H9 (cell line): Measurements from ENCODE around the gene NPLOC4. TPM values are rescaled to one million over a fixed set of nuclear protein-coding genes. Genes with fewer than 3 reads are reported as not detected.

Experiments
- DNase-seq: peaks from one replicate; pipeline ENCODE4 v3.0.0-alpha.2; 2017
- H2AFZ ChIP-seq: one replicate; pipeline ENCODE4 v1.6.1; 2013; ENCODE audit warnings: mild to moderate bottlenecking, low read length, control low read depth, moderate library complexity
- H2AK5ac ChIP-seq: 2 replicates; pipeline ENCODE4 v1.6.1; 2013; ENCODE audit warnings: low read length, control low read depth, mixed read lengths; ENCODE audit not compliant: insufficient read length
- H2BK120ac ChIP-seq: one replicate; pipeline ENCODE4 v1.6.1; 2013; ENCODE audit warnings: low read depth, mild to moderate bottlenecking, low read length, control low read depth, inconsistent platforms; ENCODE audit not compliant: poor library complexity, severe bottlenecking
- H2BK12ac ChIP-seq: 2 replicates; pipeline ENCODE4 v1.6.1; 2013; ENCODE audit warnings: low read length, control low read depth, mixed read lengths, low read depth; ENCODE audit not compliant: insufficient read length
- H2BK15ac ChIP-seq: 2 replicates; pipeline ENCODE4 v1.6.1; 2013; ENCODE audit warnings: low read depth, low read length, control low read depth
- H2BK20ac ChIP-seq: one replicate; pipeline ENCODE4 v1.6.1; 2013; ENCODE audit warnings: low read depth, mild to moderate bottlenecking, low read length, control low read depth, inconsistent platforms; ENCODE audit not compliant: poor library complexity, severe bottlenecking
- H2BK5ac ChIP-seq: 2 replicates; pipeline ENCODE4 v1.6.1; 2013; ENCODE audit warnings: low read length, control low read depth, mixed read lengths; ENCODE audit not compliant: insufficient read length
- H3K14ac ChIP-seq: 2 replicates; pipeline ENCODE4 v1.6.1; 2013; ENCODE audit warnings: low read length, control low read depth; ENCODE audit not compliant: insufficient read depth
- H3K18ac ChIP-seq: 2 replicates; pipeline ENCODE4 v1.6.1; 2013; ENCODE audit warnings: low read depth, mild to moderate bottlenecking, mixed read lengths, low read length, control low read depth; ENCODE audit not compliant: insufficient read length
- H3K23ac ChIP-seq: 2 replicates; pipeline ENCODE4 v1.6.1; 2013; ENCODE audit warnings: low read length, control low read depth, mixed read lengths, low read depth; ENCODE audit not compliant: insufficient read length
- H3K23me2 ChIP-seq: 2 replicates; pipeline ENCODE4 v1.6.1; 2013; ENCODE audit warnings: low read depth, mild to moderate bottlenecking, mixed read lengths, low read length, control low read depth; ENCODE audit not compliant: insufficient read length, poor library complexity, severe bottlenecking
- H3K27ac ChIP-seq: 2 replicates; pipeline ENCODE4 v1.5.1; 2013; ENCODE audit warnings: low read length, control low read depth, mixed read lengths, low read depth; ENCODE audit not compliant: insufficient read length
- H3K27me3 ChIP-seq: 2 replicates; pipeline ENCODE4 v1.6.1; 2013; ENCODE audit warnings: low read length, control low read depth, inconsistent platforms; ENCODE audit not compliant: insufficient read depth
- H3K4ac ChIP-seq: 2 replicates; pipeline ENCODE4 v1.6.1; 2013; ENCODE audit warnings: low read depth, mild to moderate bottlenecking, control low read depth, inconsistent platforms, low read length, moderate library complexity
- H3K4me1 ChIP-seq: 2 replicates; pipeline ENCODE4 v1.6.1; 2013; ENCODE audit warnings: low read length, control low read depth, inconsistent platforms; ENCODE audit not compliant: insufficient read depth
- H3K4me2 ChIP-seq: 2 replicates; pipeline ENCODE4 v1.6.1; 2013; ENCODE audit warnings: low read length, control low read depth, mixed read lengths; ENCODE audit not compliant: insufficient read length, insufficient read depth
- H3K56ac ChIP-seq: 2 replicates; pipeline ENCODE4 v1.6.1; 2013; ENCODE audit warnings: low read depth, mild to moderate bottlenecking, mixed read lengths, low read length, control low read depth; ENCODE audit not compliant: insufficient read length
- H3K79me1 ChIP-seq: 2 replicates; pipeline ENCODE4 v1.6.1; 2013; ENCODE audit warnings: low read depth, mild to moderate bottlenecking, moderate library complexity, low read length, control low read depth, inconsistent platforms; ENCODE audit not compliant: insufficient read depth, poor library complexity, severe bottlenecking
- H3K79me2 ChIP-seq: 2 replicates; pipeline ENCODE4 v1.6.1; 2013; ENCODE audit warnings: low read length, control low read depth, inconsistent platforms; ENCODE audit not compliant: insufficient read depth
- H3K9ac ChIP-seq: 2 replicates; pipeline ENCODE4 v1.6.1; 2013; ENCODE audit warnings: low read length, control low read depth, mixed read lengths; ENCODE audit not compliant: insufficient read length; ENCODE audit errors: extremely low read depth
- H3K9me3 ChIP-seq: one replicate; pipeline ENCODE4 v1.6.1; 2013; ENCODE audit warnings: low read depth, low read length, inconsistent platforms; ENCODE audit not compliant: control insufficient read depth
- H3T11ph ChIP-seq: one replicate; pipeline ENCODE4 v1.6.1; 2013; ENCODE audit warnings: mild to moderate bottlenecking, low read length, control low read depth, inconsistent platforms
- H4K20me1 ChIP-seq: one replicate; pipeline ENCODE4 v1.6.1; 2013; ENCODE audit not compliant: control insufficient read depth, insufficient read length, insufficient read depth
- H4K5ac ChIP-seq: 2 replicates; pipeline ENCODE4 v1.6.1; 2013; ENCODE audit warnings: low read depth, mild to moderate bottlenecking, mixed read lengths, low read length, control low read depth; ENCODE audit not compliant: insufficient read length
- H4K8ac ChIP-seq: replicated peaks from 2 replicates; pipeline ENCODE4 v1.6.1; 2013; ENCODE audit warnings: low read length, control low read depth, mixed read lengths, low read depth; ENCODE audit not compliant: insufficient read length
- H4K91ac ChIP-seq: 2 replicates; pipeline ENCODE4 v1.6.1; 2013; ENCODE audit warnings: low read depth, mild to moderate bottlenecking, moderate library complexity, mixed read lengths, low read length, control low read depth; ENCODE audit not compliant: insufficient read length
- H3K27ac Mint-ChIP-seq, 3 experiments: 2 replicates in 2 of 3; 3 replicates in 1 of 3; pipeline ENCODE4 v1.8.0; 2020 to 2021; ENCODE audit warnings: mixed read lengths in 3 of 3, mild to moderate bottlenecking in 1 of 3, moderate library complexity in 1 of 3
- H3K27me3 Mint-ChIP-seq: 2 replicates; pipeline ENCODE4 v1.8.0; 2021; ENCODE audit warnings: low read depth, mild to moderate bottlenecking, moderate library complexity, mixed read lengths
- H3K36me3 Mint-ChIP-seq, 3 experiments: 2 replicates in 2 of 3; 3 replicates in 1 of 3; pipeline ENCODE4 v1.8.0; 2020 to 2021; ENCODE audit warnings: low read depth in 3 of 3, mixed read lengths in 3 of 3; ENCODE audit not compliant: insufficient read depth in 1 of 3
- H3K4me1 Mint-ChIP-seq, 2 experiments: 2 replicates each; pipeline ENCODE4 v1.8.0; 2020; ENCODE audit warnings: mixed read lengths in 2 of 2
- H3K4me3 Mint-ChIP-seq, 2 experiments: 2 replicates in 1 of 2; 3 replicates in 1 of 2; pipeline ENCODE4 v1.8.0; 2020 to 2021; ENCODE audit warnings: mild to moderate bottlenecking in 2 of 2, mixed read lengths in 2 of 2, moderate library complexity in 1 of 2
- H3K9me3 Mint-ChIP-seq, 2 experiments: 2 replicates in 1 of 2; 3 replicates in 1 of 2; pipeline ENCODE4 v1.8.0; 2020; ENCODE audit warnings: mild to moderate bottlenecking in 2 of 2, mixed read lengths in 2 of 2, moderate library complexity in 1 of 2
- WGBS: extraction: QIAGEN DNeasy Blood & Tissue Kit; methylation state at CpG from one replicate; pipeline ENCODE4 v1.1.7; 2013; ENCODE audit warnings: missing lambda C conversion rate, low lambda C conversion rate, mixed read lengths; ENCODE audit not compliant: insufficient read length; ENCODE audit errors: extremely low coverage; 5-methylcytosine and 5-hydroxymethylcytosine counted together
- total RNA-seq: library from RNA; stranded (reverse); gene quantifications from 2 replicates; pipeline ENCODE4 v1.2.1, GENCODE V29; 2021
- TF ChIP-seq, protein P1 (sequence below): fragments of 200-600 bp; sonication (generic); conservative IDR thresholded peaks from 3 replicates; pipeline ENCODE4 v1.8.0; 2021; ENCODE audit warnings: antibody characterized with exemption, mild to moderate bottlenecking

NPLOC4 gene
- total RNA-seq, 1 experiment from 2014 or later, result 103 TPM

- Histone ChIP-seq H3K79me1 (peaks cover 2% of the 10 kb centered on the region), H3K23ac (no peak overlapping the region), H3K23me2 (peaks cover 31% of the 10 kb centered on the region), H4K8ac (no peak overlapping the region), H2BK12ac (no peak overlapping the region), H2BK15ac (no peak overlapping the region), H3K9ac (peak overlapping the region; percentile 83), H2BK20ac (no peak overlapping the region), H2BK120ac (no peak overlapping the region), H2BK5ac (no peak overlapping the region), H3K27ac (no peak overlapping the region), H3T11ph (no peak overlapping the region), H3K14ac (peak overlapping the region; percentile 94), H3K18ac (peak overlapping the region; percentile 90), H4K5ac (no peak overlapping the region), H3K79me2 (peaks cover 25% of the 10 kb centered on the region; the same call in 1 of the 2 replicates), H4K20me1 (no peaks in the 10 kb centered on the region), H3K9me3 (no peaks in the 10 kb centered on the region), H3K56ac (no peak overlapping the region), H3K4me1 (no peaks in the 10 kb centered on the region), H2AK5ac (no peak overlapping the region), H3K27me3 (no peaks in the 10 kb centered on the region), H3K4me2 (peak overlapping the region; percentile 97), H4K91ac (no peak overlapping the region), H3K4ac (no peak overlapping the region), H2AFZ (no peak overlapping the region)
- peak overlapping the region; percentile 97 to 100 for H3K4me3 Mint-ChIP-seq
- WGBS, result no CpG with 5 or more reads among the region's 62 CpGs
- peaks cover 38 to 45% (median 43%) of the 10 kb centered on the region in 3 experiments for H3K36me3 Mint-ChIP-seq
- H3K27me3 Mint-ChIP-seq, result peaks cover 8% of the 10 kb centered on the region
- H3K27ac Mint-ChIP-seq, result peak overlapping the region; percentile 56 to 98 (median 96); a peak in 5 of 7 replicates
- peaks cover 29 to 39% of the 10 kb centered on the region in 2 experiments for H3K4me1 Mint-ChIP-seq
- peak; percentile 27 for DNase-seq
- H3K9me3 Mint-ChIP-seq, result peaks cover 7 to 22% of the 10 kb centered on the region in 2 experiments; a peak in 4 of 5 replicates
- TF ChIP-seq, protein P1, sequence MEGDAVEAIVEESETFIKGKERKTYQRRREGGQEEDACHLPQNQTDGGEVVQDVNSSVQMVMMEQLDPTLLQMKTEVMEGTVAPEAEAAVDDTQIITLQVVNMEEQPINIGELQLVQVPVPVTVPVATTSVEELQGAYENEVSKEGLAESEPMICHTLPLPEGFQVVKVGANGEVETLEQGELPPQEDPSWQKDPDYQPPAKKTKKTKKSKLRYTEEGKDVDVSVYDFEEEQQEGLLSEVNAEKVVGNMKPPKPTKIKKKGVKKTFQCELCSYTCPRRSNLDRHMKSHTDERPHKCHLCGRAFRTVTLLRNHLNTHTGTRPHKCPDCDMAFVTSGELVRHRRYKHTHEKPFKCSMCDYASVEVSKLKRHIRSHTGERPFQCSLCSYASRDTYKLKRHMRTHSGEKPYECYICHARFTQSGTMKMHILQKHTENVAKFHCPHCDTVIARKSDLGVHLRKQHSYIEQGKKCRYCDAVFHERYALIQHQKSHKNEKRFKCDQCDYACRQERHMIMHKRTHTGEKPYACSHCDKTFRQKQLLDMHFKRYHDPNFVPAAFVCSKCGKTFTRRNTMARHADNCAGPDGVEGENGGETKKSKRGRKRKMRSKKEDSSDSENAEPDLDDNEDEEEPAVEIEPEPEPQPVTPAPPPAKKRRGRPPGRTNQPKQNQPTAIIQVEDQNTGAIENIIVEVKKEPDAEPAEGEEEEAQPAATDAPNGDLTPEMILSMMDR, result no peak
Observed at GRCh38 chr17:81511804-81512561, 124.9 kb downstream of the NPLOC4 start.
